Neural crest cell (in vitro differentiated cells): ENCODE results near the gene OR4N2. TPM values are rescaled to one million over a fixed set of nuclear protein-coding genes. Genes with fewer than 3 reads are reported as not detected.
"Not testable (repeated sequence)": the region's sequence is repeated elsewhere in the genome, so short reads cannot be mapped to it uniquely, and the experiment has no call there.

Experiments
- DNase-seq: peaks from one replicate; pipeline ENCODE4 v3.0.0; 2021; ENCODE audit warnings: low read depth, mixed read lengths, low spot score
- H3K27ac Mint-ChIP-seq: one replicate; pipeline ENCODE4 v1.8.0; 2021; ENCODE audit warnings: mild to moderate bottlenecking, mixed read lengths; ENCODE audit not compliant: unreplicated experiment
- H3K27me3 Mint-ChIP-seq: 2 replicates; pipeline ENCODE4 v1.8.0; 2021; ENCODE audit warnings: low read depth, mild to moderate bottlenecking, mixed read lengths
- H3K36me3 Mint-ChIP-seq: 2 replicates; pipeline ENCODE4 v1.8.0; 2021; ENCODE audit warnings: low read depth, mild to moderate bottlenecking, mixed read lengths
- H3K4me1 Mint-ChIP-seq: 2 replicates; pipeline ENCODE4 v1.8.0; 2021; ENCODE audit warnings: mixed read lengths
- H3K4me3 Mint-ChIP-seq: one replicate; pipeline ENCODE4 v1.8.0; 2021; ENCODE audit warnings: mild to moderate bottlenecking, mixed read lengths
- H3K9me3 Mint-ChIP-seq: 2 replicates; pipeline ENCODE4 v1.8.0; 2021; ENCODE audit warnings: mixed read lengths
- total RNA-seq: library from RNA; stranded (reverse); gene quantifications from 2 replicates; pipeline ENCODE4 v1.2.1, GENCODE V29; 2021
- TF ChIP-seq, protein P1 (sequence below): fragments of 200-600 bp; sonication (generic); conservative IDR thresholded peaks from 2 replicates; pipeline ENCODE4 v1.5.0; 2021; ENCODE audit warnings: antibody characterized with exemption, mild to moderate bottlenecking

OR4N2 gene
- total RNA-seq, 1 donor from 2014 or later = not detected

DNA sequence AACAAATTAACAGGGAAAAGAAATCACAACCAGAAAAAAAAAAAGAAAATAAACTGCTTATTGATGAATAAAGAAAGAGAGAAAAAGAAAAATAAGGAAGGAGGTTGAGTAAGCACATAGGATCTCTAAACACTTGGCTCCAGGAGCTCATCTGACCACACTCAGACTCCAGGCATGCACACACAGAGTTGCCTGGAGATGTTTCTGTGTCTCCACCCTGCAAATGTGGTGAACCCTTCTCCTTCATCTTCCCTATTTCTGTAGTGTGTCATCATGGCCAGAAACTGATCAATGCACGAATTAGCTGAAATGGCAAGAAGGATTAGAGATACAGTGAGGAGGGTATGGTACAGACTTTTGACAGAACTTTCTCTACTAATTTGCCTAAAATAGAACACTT, 20.2 kb downstream of the OR4N2 start:
- DNase-seq = no peak
- no peaks in the 10 kb centered on the region for H3K27me3 Mint-ChIP-seq
- H3K4me3 Mint-ChIP-seq = no peak overlapping the region
- no peaks in the 10 kb centered on the region for H3K4me1 Mint-ChIP-seq
- H3K36me3 Mint-ChIP-seq = peaks cover 17% of the 10 kb centered on the region
- TF ChIP-seq, protein P1, sequence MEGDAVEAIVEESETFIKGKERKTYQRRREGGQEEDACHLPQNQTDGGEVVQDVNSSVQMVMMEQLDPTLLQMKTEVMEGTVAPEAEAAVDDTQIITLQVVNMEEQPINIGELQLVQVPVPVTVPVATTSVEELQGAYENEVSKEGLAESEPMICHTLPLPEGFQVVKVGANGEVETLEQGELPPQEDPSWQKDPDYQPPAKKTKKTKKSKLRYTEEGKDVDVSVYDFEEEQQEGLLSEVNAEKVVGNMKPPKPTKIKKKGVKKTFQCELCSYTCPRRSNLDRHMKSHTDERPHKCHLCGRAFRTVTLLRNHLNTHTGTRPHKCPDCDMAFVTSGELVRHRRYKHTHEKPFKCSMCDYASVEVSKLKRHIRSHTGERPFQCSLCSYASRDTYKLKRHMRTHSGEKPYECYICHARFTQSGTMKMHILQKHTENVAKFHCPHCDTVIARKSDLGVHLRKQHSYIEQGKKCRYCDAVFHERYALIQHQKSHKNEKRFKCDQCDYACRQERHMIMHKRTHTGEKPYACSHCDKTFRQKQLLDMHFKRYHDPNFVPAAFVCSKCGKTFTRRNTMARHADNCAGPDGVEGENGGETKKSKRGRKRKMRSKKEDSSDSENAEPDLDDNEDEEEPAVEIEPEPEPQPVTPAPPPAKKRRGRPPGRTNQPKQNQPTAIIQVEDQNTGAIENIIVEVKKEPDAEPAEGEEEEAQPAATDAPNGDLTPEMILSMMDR = no peak
- no peak overlapping the region for H3K27ac Mint-ChIP-seq
- peaks cover 16% of the 10 kb centered on the region for H3K9me3 Mint-ChIP-seq

DNA sequence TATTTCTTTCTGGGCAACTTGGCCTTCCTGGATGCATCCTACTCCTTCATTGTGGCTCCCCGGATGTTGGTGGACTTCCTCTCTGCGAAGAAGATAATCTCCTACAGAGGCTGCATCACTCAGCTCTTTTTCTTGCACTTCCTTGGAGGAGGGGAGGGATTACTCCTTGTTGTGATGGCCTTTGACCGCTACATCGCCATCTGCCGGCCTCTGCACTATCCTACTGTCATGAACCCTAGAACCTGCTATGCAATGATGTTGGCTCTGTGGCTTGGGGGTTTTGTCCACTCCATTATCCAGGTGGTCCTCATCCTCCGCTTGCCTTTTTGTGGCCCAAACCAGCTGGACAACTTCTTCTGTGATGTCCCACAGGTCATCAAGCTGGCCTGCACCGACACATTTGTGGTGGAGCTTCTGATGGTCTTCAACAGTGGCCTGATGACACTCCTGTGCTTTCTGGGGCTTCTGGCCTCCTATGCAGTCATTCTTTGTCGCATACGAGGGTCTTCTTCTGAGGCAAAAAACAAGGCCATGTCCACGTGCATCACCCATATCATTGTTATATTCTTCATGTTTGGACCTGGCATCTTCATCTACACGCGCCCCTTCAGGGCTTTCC, 24.2 kb downstream of the OR4N2 start:
- DNase-seq, H3K36me3 Mint-ChIP-seq, H3K4me1 Mint-ChIP-seq, H3K4me3 Mint-ChIP-seq, H3K27ac Mint-ChIP-seq, H3K27me3 Mint-ChIP-seq: not testable (repeated sequence)
- H3K9me3 Mint-ChIP-seq = peaks cover 10% of the 10 kb centered on the region

DNA sequence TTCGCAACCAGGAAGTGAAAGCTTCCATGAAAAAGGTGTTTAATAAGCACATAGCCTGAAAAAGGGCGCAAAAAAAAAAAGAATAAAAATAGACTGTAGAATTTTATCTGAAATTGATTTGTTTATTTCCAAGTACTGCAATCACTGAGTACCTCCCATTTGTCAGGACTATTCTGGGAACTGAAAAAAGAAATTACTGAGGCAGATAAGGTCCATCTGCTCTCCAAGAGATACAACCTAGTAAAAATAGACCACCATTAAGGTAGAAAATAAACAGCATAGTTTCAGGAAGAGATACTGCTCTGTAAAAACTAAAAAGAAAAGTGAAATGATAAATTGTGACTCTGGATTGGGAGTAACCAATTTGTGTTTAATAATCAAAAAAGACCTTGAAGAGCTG, 24.7 kb downstream of the OR4N2 start:
- DNase-seq = no peak
- H3K27ac Mint-ChIP-seq = no peak overlapping the region
- H3K36me3 Mint-ChIP-seq = peaks cover 9% of the 10 kb centered on the region
- no peaks in the 10 kb centered on the region for H3K27me3 Mint-ChIP-seq
- H3K9me3 Mint-ChIP-seq = peaks cover 14% of the 10 kb centered on the region
- no peaks in the 10 kb centered on the region for H3K4me1 Mint-ChIP-seq
- no peak overlapping the region for H3K4me3 Mint-ChIP-seq
- TF ChIP-seq, protein P1 = no peak

DNA sequence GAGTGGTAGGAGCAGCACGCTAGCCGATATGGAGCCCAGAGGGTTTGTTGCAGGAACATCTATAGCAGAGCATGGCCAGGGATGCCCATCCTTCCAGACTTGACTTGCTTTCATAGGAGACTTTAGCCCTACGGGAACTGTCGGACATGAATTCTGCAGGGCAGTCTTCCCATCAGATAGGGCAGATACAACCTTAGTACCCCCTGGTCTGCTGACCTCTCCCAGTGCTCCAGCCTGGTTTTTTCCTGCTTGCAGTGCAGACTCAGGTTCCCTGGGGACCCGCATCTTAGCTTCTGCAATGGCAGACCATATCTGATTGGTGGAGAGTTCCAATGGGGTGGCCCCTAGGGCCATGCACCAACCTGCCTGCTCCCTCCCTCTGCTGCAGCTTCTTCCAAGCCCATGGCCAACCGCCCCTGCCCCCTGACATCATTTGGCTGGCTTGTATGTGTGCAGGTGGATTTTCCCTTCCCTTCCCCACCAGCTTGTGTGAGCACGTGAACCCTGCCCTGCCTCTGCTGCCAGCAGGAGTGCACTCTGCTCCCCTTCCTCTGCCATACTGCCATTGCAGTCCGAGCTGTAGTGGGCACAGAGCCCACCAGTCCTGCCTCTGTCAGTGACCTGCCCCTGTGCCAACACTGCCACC, 30.8 kb downstream of the OR4N2 start:
- peaks cover 18% of the 10 kb centered on the region for H3K9me3 Mint-ChIP-seq
- not testable (repeated sequence) for H3K27me3 Mint-ChIP-seq, H3K27ac Mint-ChIP-seq

DNA sequence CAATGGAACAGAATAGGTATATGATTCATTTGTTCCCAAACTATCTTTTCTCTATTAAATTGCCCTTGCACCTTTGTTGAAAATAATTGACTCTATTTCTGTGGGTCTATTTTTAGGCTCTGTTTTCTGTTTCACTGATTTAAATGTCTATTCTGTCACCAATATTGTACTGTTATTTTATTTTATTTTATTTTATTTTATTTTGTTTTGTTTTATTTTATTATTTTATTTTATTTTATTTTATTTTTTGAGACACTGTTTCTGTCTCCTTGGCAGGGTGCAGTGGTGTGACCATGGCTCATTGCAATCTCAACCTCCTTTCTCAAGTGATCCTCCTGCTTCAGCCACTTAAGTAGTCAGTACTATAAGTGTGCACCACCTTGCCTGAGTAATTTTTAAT, 34.9 kb downstream of the OR4N2 start:
- H3K4me1 Mint-ChIP-seq = no peaks in the 10 kb centered on the region
- H3K4me3 Mint-ChIP-seq = no peak overlapping the region
- no peak for DNase-seq
- peaks cover 2% of the 10 kb centered on the region for H3K36me3 Mint-ChIP-seq
- H3K27ac Mint-ChIP-seq = no peak overlapping the region
- H3K9me3 Mint-ChIP-seq = peaks cover 8% of the 10 kb centered on the region
- TF ChIP-seq, protein P1 = no peak
- no peaks in the 10 kb centered on the region for H3K27me3 Mint-ChIP-seq

More for the DNA sequence above, 30.8 kb downstream of the OR4N2 start:
- not testable (repeated sequence) for DNase-seq, H3K4me1 Mint-ChIP-seq, H3K4me3 Mint-ChIP-seq, H3K36me3 Mint-ChIP-seq

DNA sequence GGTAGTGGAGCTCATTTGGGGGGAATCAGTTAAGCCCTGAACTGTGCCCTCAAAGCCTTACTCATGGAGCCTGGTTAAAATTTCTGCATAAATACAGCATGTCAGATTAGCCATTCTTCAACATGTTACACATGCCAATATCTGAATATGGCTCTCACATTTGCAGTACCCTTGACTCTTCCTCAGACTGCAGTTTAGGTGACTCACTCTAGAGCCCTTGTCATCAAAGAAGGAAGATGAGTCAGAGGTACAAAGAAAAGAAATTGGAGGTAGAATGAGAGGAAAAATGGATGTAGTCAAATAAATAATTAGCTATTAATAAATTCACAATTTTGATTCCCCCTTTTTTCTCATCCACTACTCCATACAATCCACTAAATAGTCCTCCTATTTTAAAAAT, 47.8 kb downstream of the OR4N2 start:
- TF ChIP-seq, protein P1 = no peak
- Mint-ChIP-seq H3K27ac (no peak overlapping the region), H3K27me3 (no peaks in the 10 kb centered on the region), H3K4me1 (no peaks in the 10 kb centered on the region), H3K36me3 (peaks cover 17% of the 10 kb centered on the region), H3K4me3 (no peak overlapping the region), H3K9me3 (peaks cover 47% of the 10 kb centered on the region)
- no peak for DNase-seq

DNA sequence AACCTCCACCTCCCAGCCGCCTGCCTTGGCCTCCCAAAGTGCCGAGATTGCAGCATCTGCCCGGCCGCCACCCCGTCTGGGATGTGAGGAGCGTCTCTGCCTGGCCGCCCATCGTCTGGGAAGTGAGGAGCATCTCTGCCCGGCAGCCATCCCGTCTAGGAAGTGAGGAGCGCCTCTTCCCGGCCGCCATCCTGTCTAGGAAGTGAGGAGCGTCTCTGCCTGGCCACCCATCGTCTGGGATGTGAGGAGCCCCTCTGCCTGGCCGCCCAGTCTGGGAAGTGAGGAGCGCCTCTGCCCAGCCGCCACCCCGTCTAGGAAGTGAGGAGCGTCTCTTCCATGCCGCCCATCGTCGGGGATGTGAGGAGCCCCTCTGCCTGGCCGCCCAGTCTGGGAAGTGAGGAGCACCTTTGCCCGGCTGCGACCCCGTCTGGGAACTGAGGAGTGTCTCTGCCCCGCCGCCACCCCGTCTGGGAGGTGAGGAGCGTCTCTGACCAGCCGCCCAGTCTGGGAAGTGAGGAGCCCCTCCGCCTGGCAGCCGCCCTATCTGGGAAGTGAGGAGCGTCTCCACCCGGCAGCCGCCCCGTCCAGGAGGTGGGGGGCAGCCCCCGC, 62.6 kb downstream of the OR4N2 start:
- H3K36me3 Mint-ChIP-seq, DNase-seq, H3K4me1 Mint-ChIP-seq, H3K27ac Mint-ChIP-seq, H3K4me3 Mint-ChIP-seq, H3K27me3 Mint-ChIP-seq: not testable (repeated sequence)
- H3K9me3 Mint-ChIP-seq = peaks cover 13% of the 10 kb centered on the region
